IMR-90 (cell line): ENCODE measurements around the gene ADAMTS9. TPM values are rescaled to one million over a fixed set of nuclear protein-coding genes. Genes with fewer than 3 reads are reported as not detected.

Experiments used
- ATAC-seq: fragments of 200-7000 bp; cut with Tn5 transposase; 2 replicates; pipeline ENCODE4 v1.9.1; 2020; ENCODE audit warnings: low read depth, mild to moderate bottlenecking, moderate library complexity
- BruUV-seq: library from RNA; stranded (reverse); fragments of 400-500 nt; replicated peaks from 2 replicates; lab custom pipeline; 2021; lab: Mats Ljungman, UMichigan
- CTCF ChIA-PET: fragments of 300-600 bp; formaldehyde crosslinking; extraction: SDS; loops from one replicate; lab custom pipeline; 2021; ENCODE audit warnings: antibody characterized with exemption; lab: Yijun Ruan, JAX
- POLR2A ChIA-PET: fragments of 300-600 bp; sonication (Branson Sonifier 250); formaldehyde crosslinking; loops from one replicate; lab custom pipeline; 2022; ENCODE audit warnings: antibody characterized with exemption; ENCODE audit not compliant: unreplicated experiment; lab: Charles Lee
- DNase-seq: peaks from one replicate; pipeline ENCODE4 v3.0.0; 2013
- H2AFZ ChIP-seq: replicated peaks from 2 replicates; pipeline ENCODE3; 2013; ENCODE audit warnings: low read length, mild to moderate bottlenecking; ENCODE audit not compliant: poor library complexity
- H2AK5ac ChIP-seq: 2 replicates; pipeline ENCODE4 v1.6.1; 2013; ENCODE audit warnings: low read depth, low read length, inconsistent platforms
- H2AK9ac ChIP-seq: replicated peaks from 2 replicates; pipeline ENCODE3; 2013; ENCODE audit warnings: mild to moderate bottlenecking, low read depth, low read length, moderate library complexity; ENCODE audit not compliant: poor library complexity
- H2BK120ac ChIP-seq: 2 replicates; pipeline ENCODE4 v1.6.1; 2013; ENCODE audit warnings: low read depth, low read length, inconsistent platforms
- H2BK15ac ChIP-seq: 3 replicates; pipeline ENCODE4 v1.6.1; 2013; ENCODE audit warnings: low read depth, low read length, inconsistent platforms
- H2BK20ac ChIP-seq: 2 replicates; pipeline ENCODE4 v1.6.1; 2013; ENCODE audit warnings: low read depth, mild to moderate bottlenecking, inconsistent platforms, low read length, moderate library complexity
- H2BK5ac ChIP-seq: 2 replicates; pipeline ENCODE4 v1.6.1; 2013; ENCODE audit warnings: mild to moderate bottlenecking, low read depth, low read length, inconsistent platforms; ENCODE audit not compliant: poor library complexity, severe bottlenecking
- H3K14ac ChIP-seq: replicated peaks from 2 replicates; pipeline ENCODE4 v1.6.1; 2013; ENCODE audit warnings: low read depth, low read length, inconsistent platforms
- H3K18ac ChIP-seq: 2 replicates; pipeline ENCODE4 v1.6.1; 2013; ENCODE audit warnings: low read depth, low read length, control low read depth
- H3K23ac ChIP-seq: 2 replicates; pipeline ENCODE4 v1.6.1; 2013; ENCODE audit warnings: low read depth, low read length, inconsistent platforms
- H3K27ac ChIP-seq: 2 replicates; pipeline ENCODE4 v1.5.1; 2013; ENCODE audit warnings: mild to moderate bottlenecking, control low read depth, low read length; ENCODE audit not compliant: insufficient read depth
- H3K27me3 ChIP-seq: 2 replicates; pipeline ENCODE4 v1.6.1; 2013; ENCODE audit warnings: low read length; ENCODE audit not compliant: control insufficient read depth, insufficient read depth
- H3K36me3 ChIP-seq: 2 replicates; pipeline ENCODE4 v1.6.1; 2013; ENCODE audit warnings: low read length, mixed read lengths; ENCODE audit not compliant: control insufficient read depth, insufficient read depth
- H3K4ac ChIP-seq: 2 replicates; pipeline ENCODE4 v1.6.1; 2013; ENCODE audit warnings: low read depth, low read length, inconsistent platforms
- H3K4me1 ChIP-seq: 2 replicates; pipeline ENCODE4 v1.6.1; 2013; ENCODE audit warnings: low read length, mixed read lengths; ENCODE audit not compliant: control insufficient read depth, insufficient read depth
- H3K4me2 ChIP-seq: 2 replicates; pipeline ENCODE4 v1.6.1; 2013; ENCODE audit warnings: low read depth, mild to moderate bottlenecking, control low read depth, low read length, moderate library complexity
- H3K4me3 ChIP-seq: 2 replicates; pipeline ENCODE4 v1.5.1; 2013; ENCODE audit warnings: low read depth, mild to moderate bottlenecking, control low read depth, low read length, moderate library complexity; ENCODE audit not compliant: insufficient read depth
- H3K56ac ChIP-seq: 2 replicates; pipeline ENCODE4 v1.6.1; 2013; ENCODE audit warnings: low read length, inconsistent platforms; ENCODE audit not compliant: insufficient read depth; ENCODE audit errors: extremely low read depth
- H3K79me1 ChIP-seq, 2 experiments: 2 replicates each; pipeline ENCODE4 v1.6.1; 2013; ENCODE audit warnings: low read length in 2 of 2, inconsistent platforms in 1 of 2, low read depth in 1 of 2
- H3K9ac ChIP-seq: 2 replicates; pipeline ENCODE4 v1.6.1; 2013; ENCODE audit warnings: low read depth, low read length, control low read depth
- H3K9me1 ChIP-seq: 2 replicates; pipeline ENCODE4 v1.6.1; 2013; ENCODE audit warnings: low read length, inconsistent platforms; ENCODE audit not compliant: insufficient read depth
- H3K9me3 ChIP-seq: 2 replicates; pipeline ENCODE4 v1.6.1; 2013; ENCODE audit warnings: low read length; ENCODE audit not compliant: control insufficient read depth, insufficient read depth
- H4K20me1 ChIP-seq: 2 replicates; pipeline ENCODE4 v1.6.1; 2013; ENCODE audit warnings: low read length, inconsistent platforms; ENCODE audit not compliant: insufficient read depth
- H4K5ac ChIP-seq: 2 replicates; pipeline ENCODE4 v1.6.1; 2013; ENCODE audit warnings: mild to moderate bottlenecking, low read depth, low read length, control low read depth
- H4K8ac ChIP-seq, 2 experiments: 2 replicates each; pipeline ENCODE4 v1.6.1; 2013; ENCODE audit warnings: low read depth in 2 of 2, low read length in 2 of 2, control low read depth in 1 of 2, inconsistent platforms in 1 of 2
- H4K91ac ChIP-seq: 2 replicates; pipeline ENCODE4 v1.6.1; 2013; ENCODE audit warnings: low read depth, low read length, inconsistent platforms; ENCODE audit not compliant: insufficient read depth
- BHLHE40 ChIP-seq: fragments of 150-350 bp; IDR thresholded peaks from 2 replicates; pipeline ENCODE4 v1.6.1; 2016; ENCODE audit warnings: mild to moderate bottlenecking, low read depth, low read length
- CHD1 ChIP-seq: IDR thresholded peaks from 2 replicates; pipeline ENCODE4 v1.6.1; 2012; ENCODE audit warnings: low read depth, low read length, improper control_type of control experiment
- FOS ChIP-seq: fragments of 150-350 bp; IDR thresholded peaks from 2 replicates; pipeline ENCODE4 v1.6.1; 2016; ENCODE audit warnings: low read depth, low read length
- MAFK ChIP-seq: IDR thresholded peaks from 2 replicates; pipeline ENCODE4 v1.6.1; 2012; ENCODE audit warnings: low read depth, low read length, improper control_type of control experiment
- MXI1 ChIP-seq: IDR thresholded peaks from 2 replicates; pipeline ENCODE4 v1.6.1; 2012; ENCODE audit warnings: low read depth, mild to moderate bottlenecking, low read length, moderate library complexity, borderline replicate concordance
- NFE2L2 ChIP-seq: fragments of 150-350 bp; IDR thresholded peaks from 2 replicates; pipeline ENCODE4 v1.6.1; 2016; ENCODE audit warnings: low read depth, mild to moderate bottlenecking, low read length
- POLR2A ChIP-seq: IDR thresholded peaks from 2 replicates; pipeline ENCODE4 v1.6.1; 2012; ENCODE audit warnings: mild to moderate bottlenecking, low read depth, low read length
- RAD21 ChIP-seq: IDR thresholded peaks from 2 replicates; pipeline ENCODE4 v1.6.1; 2012; ENCODE audit warnings: low read length, improper control_type of control experiment
- RCOR1 ChIP-seq: IDR thresholded peaks from 2 replicates; pipeline ENCODE4 v1.6.1; 2012; ENCODE audit warnings: mild to moderate bottlenecking, low read length, improper control_type of control experiment; ENCODE audit not compliant: insufficient replicate concordance
- RFX5 ChIP-seq: IDR thresholded peaks from 2 replicates; pipeline ENCODE4 v1.8.0; 2012; ENCODE audit warnings: low read depth, mild to moderate bottlenecking, low read length, moderate library complexity
- SMC3 ChIP-seq: fragments of 150-350 bp; IDR thresholded peaks from 2 replicates; pipeline ENCODE4 v1.6.1; 2016; ENCODE audit warnings: low read depth, mild to moderate bottlenecking, antibody characterized with exemption, low read length, moderate library complexity
- USF2 ChIP-seq: fragments of 150-350 bp; IDR thresholded peaks from 2 replicates; pipeline ENCODE4 v1.6.1; 2017; ENCODE audit warnings: mild to moderate bottlenecking, antibody characterized with exemption, low read length, low read depth
- WGBS, 2 experiments: methylation state at CpG; one replicate each; pipeline versions ENCODE4 v1.1.5 to v1.1.7; 2013; ENCODE audit warnings: missing lambda C conversion rate in 2 of 2; ENCODE audit not compliant: insufficient read length in 1 of 2; ENCODE audit errors: extremely low coverage in 2 of 2; 5-methylcytosine and 5-hydroxymethylcytosine counted together
- dilution Hi-C: fragments of 300-500 bp; cut with HindIII; formaldehyde crosslinking; loops from one replicate; pipeline ENCODE4 v1.14.3; 2018; ENCODE audit warnings: low sequenced_read_pairs; ENCODE audit not compliant: unreplicated experiment
- in situ Hi-C: fragments of 300-500 bp; cut with MboI; formaldehyde crosslinking; loops from 3 replicates; pipeline ENCODE4 v1.14.3; 2019; ENCODE audit warnings: low sequenced_read_pairs, inconsistent platforms, mixed read lengths
- intact Hi-C: fragments of 100-400 bp; cut with micrococcal nuclease; formaldehyde crosslinking; loops from 2 replicates; pipeline ENCODE4 v1.10.0; 2022
- polyA plus RNA-seq, 3 experiments: library from polyadenylated mRNA; depleted of rRNA; stranded (reverse); fragments of >200 nt; gene quantifications; 2 replicates each; pipeline ENCODE4 v1.2.3, GENCODE V29; 2012; ENCODE audit warnings: low replicate concordance in 1 of 3
- total RNA-seq: library from RNA; depleted of rRNA; stranded (reverse); fragments of >200 nt; gene quantifications from 2 replicates; pipeline ENCODE4 v1.2.3, GENCODE V29; 2012
- TF ChIP-seq, protein P1 (sequence below): conservative IDR thresholded peaks from 2 replicates; pipeline ENCODE4 v1.5.1; 2012; ENCODE audit warnings: mild to moderate bottlenecking, low read depth, low read length, improper control_type of control experiment

The ADAMTS9 gene
- total and polyA plus RNA-seq, 2 of the 4 experiments (the other 2 are of a cell fraction): 0.55 to 1.1 TPM

GRCh38 chr3:64560791-64561190, 127.0 kb downstream of the ADAMTS9 start:
- Histone ChIP-seq H3K27me3 (no peaks in the 10 kb centered on the region), H2BK15ac (no peak overlapping the region), H3K4me3 (no peak overlapping the region), H4K5ac (no peak overlapping the region), H3K9me3 (no peaks in the 10 kb centered on the region), H2AK5ac (no peak overlapping the region), H4K20me1 (no peaks in the 10 kb centered on the region), H2AK9ac (no peak overlapping the region), H3K4me1 (peaks cover 5% of the 10 kb centered on the region; the same call in 1 of the 2 replicates), H3K14ac (no peak overlapping the region), H3K9me1 (no peaks in the 10 kb centered on the region), H2AFZ (no peak overlapping the region), H4K8ac (no peak overlapping the region), H3K9ac (no peak overlapping the region), H3K18ac (no peak overlapping the region), H2BK20ac (no peak overlapping the region), H4K91ac (no peak overlapping the region), H2BK5ac (no peak overlapping the region), H3K79me1 (no peaks in the 10 kb centered on the region), H3K4me2 (no peak overlapping the region), H3K56ac (no peak overlapping the region), H3K36me3 (peaks cover 2% of the 10 kb centered on the region; the same call in 1 of the 2 replicates), H2BK120ac (no peak overlapping the region), H3K23ac (no peak overlapping the region), H3K4ac (no peak overlapping the region), H3K27ac (no peak overlapping the region)
- in situ Hi-C loops (no loop called here), dilution Hi-C loops (no loop called here), intact Hi-C loops (no loop called here)
- no peak for TF ChIP-seq CHD1
- no peak for TF ChIP-seq NFE2L2
- TF ChIP-seq RAD21: no peak
- no peak for TF ChIP-seq BHLHE40
- TF ChIP-seq RCOR1: no peak
- TF ChIP-seq, protein P1, sequence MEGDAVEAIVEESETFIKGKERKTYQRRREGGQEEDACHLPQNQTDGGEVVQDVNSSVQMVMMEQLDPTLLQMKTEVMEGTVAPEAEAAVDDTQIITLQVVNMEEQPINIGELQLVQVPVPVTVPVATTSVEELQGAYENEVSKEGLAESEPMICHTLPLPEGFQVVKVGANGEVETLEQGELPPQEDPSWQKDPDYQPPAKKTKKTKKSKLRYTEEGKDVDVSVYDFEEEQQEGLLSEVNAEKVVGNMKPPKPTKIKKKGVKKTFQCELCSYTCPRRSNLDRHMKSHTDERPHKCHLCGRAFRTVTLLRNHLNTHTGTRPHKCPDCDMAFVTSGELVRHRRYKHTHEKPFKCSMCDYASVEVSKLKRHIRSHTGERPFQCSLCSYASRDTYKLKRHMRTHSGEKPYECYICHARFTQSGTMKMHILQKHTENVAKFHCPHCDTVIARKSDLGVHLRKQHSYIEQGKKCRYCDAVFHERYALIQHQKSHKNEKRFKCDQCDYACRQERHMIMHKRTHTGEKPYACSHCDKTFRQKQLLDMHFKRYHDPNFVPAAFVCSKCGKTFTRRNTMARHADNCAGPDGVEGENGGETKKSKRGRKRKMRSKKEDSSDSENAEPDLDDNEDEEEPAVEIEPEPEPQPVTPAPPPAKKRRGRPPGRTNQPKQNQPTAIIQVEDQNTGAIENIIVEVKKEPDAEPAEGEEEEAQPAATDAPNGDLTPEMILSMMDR: no peak
- no peak for TF ChIP-seq USF2
- no peak for TF ChIP-seq POLR2A
- TF ChIP-seq SMC3: no peak
- no peak for TF ChIP-seq FOS
- TF ChIP-seq MXI1: no peak
- TF ChIP-seq RFX5: no peak
- no peak for TF ChIP-seq MAFK
- DNase-seq (no peak), ATAC-seq (no peak)
- no TSS peak for BruUV-seq
- WGBS, 2 experiments: no CpG with 5 or more reads among the region's 2 CpGs
- POLR2A ChIA-PET: no interaction called here
- CTCF ChIA-PET: no interaction called here
